SU-DHL-6 (cell line): ENCODE data around the gene SLC35E4.

Experiments used
- EZH2phosphoT487 ChIP-seq: fragments of 200-600 bp; sonication (generic), shearing (Covaris generic); conservative IDR thresholded peaks from 2 replicates; pipeline ENCODE4 v1.6.1; 2018; ENCODE audit warnings: mild to moderate bottlenecking, antibody characterized with exemption, low read length, moderate library complexity, mixed read lengths
- TF ChIP-seq, protein P1 (sequence below): fragments of 200-600 bp; sonication (generic); IDR thresholded peaks from one replicate; pipeline ENCODE4 v1.5.1; 2017; ENCODE audit warnings: antibody characterized with exemption, mild to moderate bottlenecking, low read length, moderate library complexity; ENCODE audit not compliant: insufficient read depth, poor library complexity, severe bottlenecking

DNA sequence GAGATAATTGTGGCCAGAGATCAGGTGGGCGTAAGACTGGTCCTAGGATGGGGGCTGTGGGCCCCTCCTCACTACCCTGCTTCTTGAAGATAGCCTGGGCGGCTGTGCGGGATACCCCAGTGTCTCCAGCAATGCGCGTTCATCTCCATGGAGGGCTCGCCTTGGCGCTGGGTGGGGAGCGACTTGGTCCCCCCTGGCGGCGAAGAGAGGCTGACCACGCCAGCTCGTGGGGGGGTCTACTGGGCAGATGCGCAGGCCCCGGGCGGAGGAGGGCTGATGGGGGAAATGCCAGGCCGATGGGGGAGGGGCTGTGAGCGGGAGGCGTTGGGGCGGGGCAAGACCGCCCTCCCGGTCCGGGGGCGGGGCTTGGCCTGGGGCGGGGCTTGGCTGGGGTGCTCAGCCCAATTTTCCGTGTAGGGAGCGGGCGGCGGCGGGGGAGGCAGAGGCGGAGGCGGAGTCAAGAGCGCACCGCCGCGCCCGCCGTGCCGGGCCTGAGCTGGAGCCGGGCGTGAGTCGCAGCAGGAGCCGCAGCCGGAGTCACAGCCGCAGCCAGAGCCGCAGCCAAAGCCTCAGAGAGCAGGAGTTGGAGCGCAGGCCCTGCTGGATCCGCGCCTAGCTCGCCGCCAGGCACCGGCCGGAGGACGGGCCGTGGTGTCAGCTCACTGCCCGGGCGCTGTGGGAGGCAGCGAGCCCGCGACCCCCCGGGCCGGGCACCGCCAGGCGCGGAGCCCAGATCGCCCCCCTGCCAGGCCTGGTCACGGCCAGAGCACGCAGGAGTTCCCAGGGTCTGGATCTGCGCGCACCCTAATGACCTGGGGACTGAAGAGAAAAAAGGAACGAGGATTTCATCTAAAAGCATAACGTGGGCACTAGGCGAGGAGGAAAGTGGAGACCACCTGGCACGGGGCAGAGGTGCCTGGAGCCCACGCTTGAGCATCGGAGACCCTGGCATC, at the start of gene SLC35E4:
- TF ChIP-seq, protein P1, sequence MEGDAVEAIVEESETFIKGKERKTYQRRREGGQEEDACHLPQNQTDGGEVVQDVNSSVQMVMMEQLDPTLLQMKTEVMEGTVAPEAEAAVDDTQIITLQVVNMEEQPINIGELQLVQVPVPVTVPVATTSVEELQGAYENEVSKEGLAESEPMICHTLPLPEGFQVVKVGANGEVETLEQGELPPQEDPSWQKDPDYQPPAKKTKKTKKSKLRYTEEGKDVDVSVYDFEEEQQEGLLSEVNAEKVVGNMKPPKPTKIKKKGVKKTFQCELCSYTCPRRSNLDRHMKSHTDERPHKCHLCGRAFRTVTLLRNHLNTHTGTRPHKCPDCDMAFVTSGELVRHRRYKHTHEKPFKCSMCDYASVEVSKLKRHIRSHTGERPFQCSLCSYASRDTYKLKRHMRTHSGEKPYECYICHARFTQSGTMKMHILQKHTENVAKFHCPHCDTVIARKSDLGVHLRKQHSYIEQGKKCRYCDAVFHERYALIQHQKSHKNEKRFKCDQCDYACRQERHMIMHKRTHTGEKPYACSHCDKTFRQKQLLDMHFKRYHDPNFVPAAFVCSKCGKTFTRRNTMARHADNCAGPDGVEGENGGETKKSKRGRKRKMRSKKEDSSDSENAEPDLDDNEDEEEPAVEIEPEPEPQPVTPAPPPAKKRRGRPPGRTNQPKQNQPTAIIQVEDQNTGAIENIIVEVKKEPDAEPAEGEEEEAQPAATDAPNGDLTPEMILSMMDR = no peak
- TF ChIP-seq EZH2phosphoT487 = no peak
